ENCODE measurements around the gene TPO.
"Not testable (repeated sequence)": the region's sequence is repeated elsewhere in the genome, so short reads cannot be mapped to it uniquely, and the experiment has no call there.

The TPO gene

GRCh38 chr2:1516798-1517060 is 103.5 kb downstream of the TPO start:
- H3K9me3 ChIP-seq (ENCODE audit: control insufficient read depth, low read length): no peaks in the 10 kb centered on the region
- H3K4me3 ChIP-seq (ENCODE audit: low read depth, low read length): no peak overlapping the region
- no peak for TF ChIP-seq CTCF (IDR thresholded peaks at IDR 0.05)
- no peak overlapping the region for H3K27ac ChIP-seq
- no peaks in the 10 kb centered on the region for H3K36me3 ChIP-seq (ENCODE audit: control insufficient read depth, insufficient read depth, low read length)
- H3K79me2 ChIP-seq: no peaks in the 10 kb centered on the region
- no peak overlapping the region for H3K4me2 ChIP-seq (ENCODE audit: low read length)
- no peak overlapping the region for H3K9ac ChIP-seq
- no peak overlapping the region for H2AFZ ChIP-seq
- H3K4me1 ChIP-seq: no peaks in the 10 kb centered on the region
- H3K27me3 ChIP-seq (ENCODE audit: control insufficient read depth, insufficient read depth, low read length): no peaks in the 10 kb centered on the region

GRCh38 chr2:1517291-1517690 is 104.0 kb downstream of the TPO start:
- not testable (repeated sequence) for H3K4me3 ChIP-seq (ENCODE audit: low read depth, low read length); H3K9me3 ChIP-seq (ENCODE audit: control insufficient read depth, low read length); H3K4me2 ChIP-seq (ENCODE audit: low read length); H3K79me2 ChIP-seq; H3K27me3 ChIP-seq (ENCODE audit: control insufficient read depth, insufficient read depth, low read length); H3K36me3 ChIP-seq (ENCODE audit: control insufficient read depth, insufficient read depth, low read length); H3K9ac ChIP-seq; H3K27ac ChIP-seq; H3K4me1 ChIP-seq; H2AFZ ChIP-seq

- H3K36me3 ChIP-seq (ENCODE audit: control insufficient read depth, insufficient read depth, low read length): no peaks in the 10 kb centered on the region
- no peak overlapping the region for H3K27ac ChIP-seq
- TF ChIP-seq CTCF (IDR thresholded peaks at IDR 0.05): no peak
Measured at GRCh38 chr2:1517786-1518185, 104.5 kb downstream of the TPO start.

GRCh38 chr2:1518331-1518803 is 105.1 kb downstream of the TPO start:
- Histone ChIP-seq H3K9me3 (ENCODE audit: control insufficient read depth, low read length) (no peaks in the 10 kb centered on the region), H3K4me1 (no peaks in the 10 kb centered on the region), H3K9ac (no peak overlapping the region), H3K27ac (no peak overlapping the region), H3K4me2 (ENCODE audit: low read length) (no peak overlapping the region), H3K36me3 (ENCODE audit: control insufficient read depth, insufficient read depth, low read length) (no peaks in the 10 kb centered on the region), H2AFZ (no peak overlapping the region), H3K4me3 (ENCODE audit: low read depth, low read length) (no peak overlapping the region), H3K27me3 (ENCODE audit: control insufficient read depth, insufficient read depth, low read length) (no peaks in the 10 kb centered on the region), H3K79me2 (no peaks in the 10 kb centered on the region)
- no peak for TF ChIP-seq CTCF (IDR thresholded peaks at IDR 0.05)

More at GRCh38 chr2:1517786-1518185, 104.5 kb downstream of the TPO start:
- no peaks in the 10 kb centered on the region for H3K79me2 ChIP-seq
- H3K27me3 ChIP-seq (ENCODE audit: control insufficient read depth, insufficient read depth, low read length): no peaks in the 10 kb centered on the region
- H3K4me1 ChIP-seq: no peaks in the 10 kb centered on the region
- H3K9ac ChIP-seq: no peak overlapping the region
- no peak overlapping the region for H3K4me3 ChIP-seq (ENCODE audit: low read depth, low read length)
- H3K9me3 ChIP-seq (ENCODE audit: control insufficient read depth, low read length): no peaks in the 10 kb centered on the region
- H2AFZ ChIP-seq: no peak overlapping the region
- no peak overlapping the region for H3K4me2 ChIP-seq (ENCODE audit: low read length)

- Histone ChIP-seq H3K4me3 (ENCODE audit: low read depth, low read length) (no peak overlapping the region), H3K9ac (no peak overlapping the region), H2AFZ (no peak overlapping the region), H3K4me2 (ENCODE audit: low read length) (no peak overlapping the region), H3K36me3 (ENCODE audit: control insufficient read depth, insufficient read depth, low read length) (no peaks in the 10 kb centered on the region), H3K4me1 (no peaks in the 10 kb centered on the region), H3K79me2 (no peaks in the 10 kb centered on the region), H3K27me3 (ENCODE audit: control insufficient read depth, insufficient read depth, low read length) (no peaks in the 10 kb centered on the region), H3K9me3 (ENCODE audit: control insufficient read depth, low read length) (no peaks in the 10 kb centered on the region), H3K27ac (no peak overlapping the region)
- TF ChIP-seq CTCF (IDR thresholded peaks at IDR 0.05): no peak
Measured at GRCh38 chr2:1518867-1519530, 105.7 kb downstream of the TPO start.

Measured in parathyroid adenoma (tissue), 2 donors.